LNCaP clone FGC (cell line): ENCODE measurements around the gene AADAC.

ENCODE experiments used
- DNase-seq: peaks from one replicate; pipeline ENCODE4 v3.0.0-alpha.2; 2011; ENCODE audit warnings: low read depth
- H3K4me3 ChIP-seq: 2 replicates; pipeline ENCODE4 v1.5.1; 2011; ENCODE audit warnings: mild to moderate bottlenecking, low read depth, low read length, control low read depth
- TF ChIP-seq, protein P1 (sequence below): IDR thresholded peaks from 2 replicates; pipeline ENCODE4 v1.5.1; 2012; ENCODE audit warnings: mild to moderate bottlenecking; ENCODE audit not compliant: control insufficient read depth, insufficient read depth; ENCODE audit errors: extremely low read depth

Gene AADAC

DNA sequence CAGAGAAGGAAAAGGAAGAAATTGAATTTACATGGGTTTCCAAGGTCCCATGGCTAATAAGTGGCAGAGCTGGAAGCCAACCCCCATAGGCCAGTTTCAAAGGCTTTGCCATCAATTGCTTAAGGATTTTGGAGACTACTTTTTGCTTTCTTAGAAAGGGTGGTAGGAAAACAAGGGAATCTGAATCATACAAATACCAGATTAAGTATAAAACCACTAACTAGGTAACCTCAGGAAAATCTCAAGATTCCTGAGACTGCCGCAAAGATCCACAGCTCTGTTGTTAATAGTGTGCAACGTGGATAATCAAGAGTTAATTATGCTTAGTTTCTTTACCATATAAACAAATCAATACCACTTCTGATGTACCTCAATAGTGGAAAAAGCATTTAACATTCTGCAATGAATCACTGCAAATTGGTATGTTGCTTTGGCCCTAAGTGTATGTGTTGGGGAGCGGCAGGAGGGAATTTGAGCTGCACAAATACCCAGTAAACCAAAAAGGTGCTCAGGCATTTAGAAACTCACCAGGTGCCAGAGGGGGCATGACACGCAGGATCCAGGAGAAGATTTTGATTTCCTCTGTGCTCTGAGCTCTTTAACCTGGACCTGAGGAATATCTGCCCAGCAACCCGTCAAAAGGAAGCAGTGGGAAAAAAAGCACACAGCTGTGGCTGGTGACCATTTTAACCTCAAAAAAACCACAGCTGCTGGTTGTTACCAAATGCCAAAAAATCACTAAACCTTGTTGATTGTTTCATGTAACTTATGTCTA lies 22.0 kb downstream of the AADAC start:
- no peak for DNase-seq

DNA sequence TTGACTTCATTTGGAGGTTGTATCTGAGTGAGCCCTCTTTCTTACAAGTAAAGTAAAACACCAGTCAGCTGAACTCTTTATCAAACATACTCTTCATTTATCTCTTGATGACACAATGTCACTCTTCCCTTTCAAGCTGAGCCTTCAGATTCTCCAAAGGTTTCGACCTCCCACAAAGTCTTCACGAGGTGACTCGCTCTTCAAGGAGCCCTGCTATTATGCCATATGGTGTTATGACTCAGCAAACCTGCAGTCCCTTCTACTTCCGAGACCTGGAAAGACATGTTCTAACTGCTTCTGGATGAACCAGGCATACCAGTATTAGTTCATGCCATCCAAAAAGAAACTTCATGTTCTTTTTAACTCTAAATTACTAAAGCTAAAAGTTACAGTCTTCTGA lies 23.1 kb downstream of the AADAC start:
- H3K4me3 ChIP-seq, result no peak overlapping the region
- TF ChIP-seq, protein P1, sequence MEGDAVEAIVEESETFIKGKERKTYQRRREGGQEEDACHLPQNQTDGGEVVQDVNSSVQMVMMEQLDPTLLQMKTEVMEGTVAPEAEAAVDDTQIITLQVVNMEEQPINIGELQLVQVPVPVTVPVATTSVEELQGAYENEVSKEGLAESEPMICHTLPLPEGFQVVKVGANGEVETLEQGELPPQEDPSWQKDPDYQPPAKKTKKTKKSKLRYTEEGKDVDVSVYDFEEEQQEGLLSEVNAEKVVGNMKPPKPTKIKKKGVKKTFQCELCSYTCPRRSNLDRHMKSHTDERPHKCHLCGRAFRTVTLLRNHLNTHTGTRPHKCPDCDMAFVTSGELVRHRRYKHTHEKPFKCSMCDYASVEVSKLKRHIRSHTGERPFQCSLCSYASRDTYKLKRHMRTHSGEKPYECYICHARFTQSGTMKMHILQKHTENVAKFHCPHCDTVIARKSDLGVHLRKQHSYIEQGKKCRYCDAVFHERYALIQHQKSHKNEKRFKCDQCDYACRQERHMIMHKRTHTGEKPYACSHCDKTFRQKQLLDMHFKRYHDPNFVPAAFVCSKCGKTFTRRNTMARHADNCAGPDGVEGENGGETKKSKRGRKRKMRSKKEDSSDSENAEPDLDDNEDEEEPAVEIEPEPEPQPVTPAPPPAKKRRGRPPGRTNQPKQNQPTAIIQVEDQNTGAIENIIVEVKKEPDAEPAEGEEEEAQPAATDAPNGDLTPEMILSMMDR, result no peak
- DNase-seq, result peak; percentile 35

More for the DNA sequence above, 22.0 kb downstream of the AADAC start:
- no peak overlapping the region for H3K4me3 ChIP-seq
- TF ChIP-seq, protein P1, result no peak

DNA sequence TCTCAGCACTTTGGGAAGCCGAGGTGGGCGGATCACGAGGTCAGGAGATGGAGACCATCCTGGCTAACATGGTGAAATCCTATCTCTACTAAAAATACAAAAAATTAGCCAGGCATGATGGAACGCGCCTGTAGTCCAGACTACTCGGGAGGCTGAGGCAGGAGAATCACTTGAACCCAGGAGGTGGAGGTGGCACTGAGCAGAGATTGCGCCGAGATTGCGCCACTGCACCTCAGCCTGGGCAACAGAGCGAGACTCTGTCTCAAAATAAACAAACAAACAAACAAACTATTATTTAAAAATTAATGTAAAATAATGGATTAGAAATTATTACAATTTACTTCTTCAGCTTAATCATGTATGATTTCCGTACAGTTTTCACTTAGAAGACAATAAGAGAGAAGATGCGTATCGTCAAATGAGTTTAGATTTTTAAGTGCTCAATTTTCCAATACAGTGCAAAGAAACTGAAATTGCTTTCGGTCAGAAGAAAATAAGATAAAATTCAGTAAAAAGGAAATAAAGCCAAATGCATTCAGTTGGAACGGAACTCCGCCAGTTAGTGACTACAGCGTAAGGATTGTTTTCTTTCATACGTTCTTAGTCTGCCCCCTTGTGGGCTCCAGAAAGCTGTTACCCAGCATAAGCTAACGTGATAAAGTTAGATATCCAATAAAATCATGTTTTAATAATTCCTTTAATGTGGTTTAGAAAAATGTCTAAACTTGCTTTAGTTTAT lies 24.8 kb downstream of the AADAC start:
- no peak overlapping the region for H3K4me3 ChIP-seq
- DNase-seq, result peak; percentile 59
- TF ChIP-seq, protein P1, result peak; percentile 80

DNA sequence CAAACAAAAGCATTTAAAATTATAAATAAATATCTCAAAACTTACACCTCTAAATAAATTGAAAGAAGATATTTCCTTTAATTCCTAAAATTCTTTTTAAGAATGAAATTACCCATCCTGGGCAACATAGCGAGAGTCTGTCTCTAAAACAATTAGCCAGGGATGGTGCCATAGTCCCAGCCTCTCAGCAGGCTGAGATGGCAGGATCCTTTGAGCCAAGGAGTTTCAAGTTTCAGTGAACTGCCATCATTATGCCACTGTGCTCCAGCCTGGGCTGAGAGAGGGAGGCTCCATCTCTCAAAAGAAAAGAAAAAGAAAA lies 25.4 kb downstream of the AADAC start:
- no peak overlapping the region for H3K4me3 ChIP-seq
- TF ChIP-seq, protein P1, result no peak
- no peak for DNase-seq

DNA sequence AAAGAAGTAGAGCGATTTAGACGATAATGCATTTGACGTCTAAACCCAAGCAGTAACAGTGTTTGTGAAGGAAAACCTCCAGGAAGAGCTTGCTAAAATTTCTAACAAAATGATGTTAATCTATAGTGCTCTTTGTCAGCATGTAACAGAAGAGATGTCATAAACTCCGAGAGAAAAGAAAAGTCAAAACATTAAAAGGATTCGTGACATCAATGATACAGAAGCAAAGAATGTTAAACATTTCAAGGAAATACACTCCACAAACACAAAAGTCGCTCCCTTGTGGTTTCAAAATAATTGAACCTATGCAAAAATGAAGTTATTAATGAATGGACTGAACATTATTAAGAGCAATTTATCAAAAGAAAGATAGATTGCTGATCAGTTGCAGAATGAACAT lies 27.9 kb downstream of the AADAC start:
- no peak overlapping the region for H3K4me3 ChIP-seq
- no peak for DNase-seq
- TF ChIP-seq, protein P1, result no peak

DNA sequence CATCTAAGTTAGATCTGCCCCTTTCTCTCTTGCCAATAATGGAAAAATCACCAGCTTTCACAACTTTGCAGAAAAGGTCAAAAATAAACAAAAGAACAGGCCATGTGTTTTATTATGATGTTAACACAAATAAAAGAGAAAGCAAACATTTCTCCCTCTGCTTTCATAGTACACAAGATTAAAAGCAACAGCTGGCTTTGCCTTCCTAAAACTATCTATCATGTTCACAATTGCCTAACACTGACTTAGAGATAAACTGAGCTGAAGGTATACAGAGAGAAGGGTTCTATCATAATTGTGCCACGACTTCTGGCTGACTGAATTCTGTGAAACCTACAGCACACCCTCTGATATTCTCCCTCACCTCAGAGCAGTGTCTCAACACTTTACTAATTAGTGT lies 29.4 kb downstream of the AADAC start:
- DNase-seq, result no peak
- TF ChIP-seq, protein P1, result no peak
- no peak overlapping the region for H3K4me3 ChIP-seq
